Endothelial cell of umbilical vein (primary cell): ENCODE data around the gene CDC45. TPM values are rescaled to one million over a fixed set of nuclear protein-coding genes. Genes with fewer than 3 reads are reported as not detected.

ENCODE experiments used
- BruUV-seq: library from RNA; stranded (reverse); fragments of 400-500 nt; replicated peaks from 2 replicates; lab custom pipeline; 2021; lab: Mats Ljungman, UMichigan
- CTCF ChIA-PET: fragments of 300-600, 350-600 bp; sonication (Branson Sonifier 250); formaldehyde crosslinking; loops from one replicate; lab custom pipeline; 2021; ENCODE audit warnings: antibody characterized with exemption, inconsistent platforms; lab: Charles Lee
- POLR2A ChIA-PET: fragments of 300-600, 350-600 bp; sonication (Branson Sonifier 250); formaldehyde crosslinking; loops from one replicate; lab custom pipeline; 2021; ENCODE audit warnings: antibody characterized with exemption, inconsistent platforms; lab: Charles Lee
- DNase-seq: peaks from one replicate; pipeline ENCODE4 v3.0.0-alpha.2; 2011; ENCODE audit warnings: low read depth, low spot score
- FAIRE-seq: peaks from 2 replicates; lab custom pipeline; 2011; peaks lifted over from hg19 to GRCh38; lab: Jason Lieb, UNC
- H2AFZ ChIP-seq: 2 replicates; pipeline ENCODE4 v1.6.0; 2012; ENCODE audit warnings: low read depth, low read length, control low read depth, inconsistent platforms
- H3K27ac ChIP-seq: 2 replicates; pipeline ENCODE4 v1.5.1; 2011; ENCODE audit warnings: low read depth, mild to moderate bottlenecking, control low read depth, low read length, moderate library complexity; ENCODE audit not compliant: insufficient read depth
- H3K27me3 ChIP-seq, 2 experiments: 2 replicates each; pipeline versions ENCODE4 v1.6.0 to v1.6.1; 2011; ENCODE audit warnings: low read length in 2 of 2, mixed read lengths in 1 of 2; ENCODE audit not compliant: control insufficient read depth in 2 of 2, insufficient read depth in 2 of 2
- H3K36me3 ChIP-seq, 2 experiments: 2 replicates in 1 of 2; 3 replicates in 1 of 2; pipeline ENCODE4 v1.5.1; 2011; ENCODE audit warnings: low read length in 2 of 2, mild to moderate bottlenecking in 1 of 2, moderate library complexity in 1 of 2; ENCODE audit not compliant: control insufficient read depth in 2 of 2, insufficient read depth in 2 of 2; ENCODE audit errors: extremely low read depth in 1 of 2
- H3K4me1 ChIP-seq: 3 replicates; pipeline ENCODE4 v1.5.1; 2011; ENCODE audit warnings: mild to moderate bottlenecking, low read length; ENCODE audit not compliant: control insufficient read depth, insufficient read depth; ENCODE audit errors: extremely low read depth
- H3K4me2 ChIP-seq: 2 replicates; pipeline ENCODE4 v1.6.1; 2011; ENCODE audit warnings: low read length, control low read depth, mixed read lengths; ENCODE audit not compliant: insufficient read depth
- H3K4me3 ChIP-seq, 3 experiments: fragments of 200-600 bp in 1 of 3; sonication (generic), shearing (Covaris generic) in 1 of 3; replicated peaks in 1 of 3; 2 replicates each; pipeline ENCODE4 v1.5.1; 2011 to 2016; ENCODE audit warnings: control low read depth in 3 of 3, low read length in 3 of 3, mild to moderate bottlenecking in 2 of 3, inconsistent platforms in 1 of 3, low read depth in 1 of 3, moderate library complexity in 1 of 3; ENCODE audit not compliant: insufficient read depth in 1 of 3
- H3K79me2 ChIP-seq: 2 replicates; pipeline ENCODE4 v1.6.0; 2012; ENCODE audit warnings: low read length, inconsistent platforms; ENCODE audit not compliant: control insufficient read depth, insufficient read depth
- H3K9ac ChIP-seq: replicated peaks from 2 replicates; pipeline ENCODE3; 2011; ENCODE audit warnings: low read length, control low read depth; ENCODE audit not compliant: insufficient read depth; ENCODE audit errors: extremely low read depth
- H3K9me1 ChIP-seq: replicated peaks from 3 replicates; pipeline ENCODE4 v1.6.0; 2011; ENCODE audit warnings: mild to moderate bottlenecking, low read length; ENCODE audit not compliant: control insufficient read depth, insufficient read depth; ENCODE audit errors: extremely low read depth
- H3K9me3 ChIP-seq: replicated peaks from 2 replicates; pipeline ENCODE4 v1.5.1; 2012; ENCODE audit warnings: low read length, inconsistent platforms; ENCODE audit not compliant: control insufficient read depth, insufficient read depth
- H4K20me1 ChIP-seq: replicated peaks from 2 replicates; pipeline ENCODE3; 2011; ENCODE audit warnings: mild to moderate bottlenecking, low read length; ENCODE audit not compliant: control insufficient read depth, insufficient read depth; ENCODE audit errors: extremely low read depth
- EZH2 ChIP-seq: IDR thresholded peaks from 2 replicates; pipeline ENCODE4 v1.6.1; 2012; ENCODE audit warnings: borderline replicate concordance, low read depth, mild to moderate bottlenecking, moderate library complexity, low read length, inconsistent platforms; ENCODE audit not compliant: severe bottlenecking
- FOS ChIP-seq: IDR thresholded peaks from 2 replicates; pipeline ENCODE4 v1.6.1; 2011; ENCODE audit warnings: mild to moderate bottlenecking, low read length, moderate library complexity, borderline replicate concordance; ENCODE audit not compliant: insufficient read depth
- GATA2 ChIP-seq: IDR thresholded peaks from 2 replicates; pipeline ENCODE4 v1.7.0; 2011; ENCODE audit warnings: low read depth, mild to moderate bottlenecking, moderate library complexity, mixed read lengths, low read length; ENCODE audit not compliant: insufficient read length, insufficient read depth
- MYC ChIP-seq: IDR thresholded peaks from one replicate; pipeline ENCODE4 v1.6.1; 2011; ENCODE audit warnings: mild to moderate bottlenecking, low read depth, low read length
- POLR2A ChIP-seq: IDR thresholded peaks from 2 replicates; pipeline ENCODE4 v1.6.1; 2012; ENCODE audit warnings: low read depth, mild to moderate bottlenecking, control low read depth, low read length
- POLR2AphosphoS5 ChIP-seq: IDR thresholded peaks from 2 replicates; pipeline ENCODE4 v1.6.1; 2012; ENCODE audit warnings: low read depth, mild to moderate bottlenecking, control low read depth, low read length, moderate library complexity; ENCODE audit not compliant: insufficient read depth
- dilution Hi-C: fragments of 300-500 bp; cut with MboI; formaldehyde crosslinking; loops from one replicate; pipeline ENCODE4 v1.15.0; 2019; ENCODE audit warnings: low sequenced_read_pairs; ENCODE audit not compliant: extremely low pct_ligation_motif_present
- intact Hi-C: fragments of 100-400 bp; cut with micrococcal nuclease; formaldehyde crosslinking; loops from one replicate; pipeline ENCODE4 v1.10.0; 2022
- polyA plus RNA-seq, 4 experiments: library from polyadenylated mRNA; depleted of rRNA in 3 of 4; stranded (reverse) in 3 of 4; unstranded in 1 of 4; fragments of >200 nt; gene quantifications; 2 replicates each; pipeline versions ENCODE4 v1.2.1 to v1.2.3, GENCODE V29; 2011 to 2012; ENCODE audit warnings: missing spikeins in 1 of 4
- total RNA-seq: library from RNA; stranded (reverse); gene quantifications from 2 replicates; pipeline ENCODE4 v1.2.3, GENCODE V29; 2021
- TF ChIP-seq, protein P1 (sequence below), 2 donors: IDR thresholded peaks; 1 replicate in 1 of 2; 2 replicates in 1 of 2; pipeline ENCODE4 v1.5.1; 2011; ENCODE audit warnings: low read length in 2 of 2, mild to moderate bottlenecking in 2 of 2, moderate library complexity in 2 of 2, control low read depth in 1 of 2, inconsistent platforms in 1 of 2, low read depth in 1 of 2; ENCODE audit not compliant: insufficient read depth in 1 of 2; ENCODE audit errors: extremely low read depth in 1 of 2

CDC45 gene
- total and polyA plus RNA-seq, 2 donors (not counting 3 experiments of a cell fraction or from before 2014, with no cell fraction given): 36.6 to 40.6 TPM

DNA sequence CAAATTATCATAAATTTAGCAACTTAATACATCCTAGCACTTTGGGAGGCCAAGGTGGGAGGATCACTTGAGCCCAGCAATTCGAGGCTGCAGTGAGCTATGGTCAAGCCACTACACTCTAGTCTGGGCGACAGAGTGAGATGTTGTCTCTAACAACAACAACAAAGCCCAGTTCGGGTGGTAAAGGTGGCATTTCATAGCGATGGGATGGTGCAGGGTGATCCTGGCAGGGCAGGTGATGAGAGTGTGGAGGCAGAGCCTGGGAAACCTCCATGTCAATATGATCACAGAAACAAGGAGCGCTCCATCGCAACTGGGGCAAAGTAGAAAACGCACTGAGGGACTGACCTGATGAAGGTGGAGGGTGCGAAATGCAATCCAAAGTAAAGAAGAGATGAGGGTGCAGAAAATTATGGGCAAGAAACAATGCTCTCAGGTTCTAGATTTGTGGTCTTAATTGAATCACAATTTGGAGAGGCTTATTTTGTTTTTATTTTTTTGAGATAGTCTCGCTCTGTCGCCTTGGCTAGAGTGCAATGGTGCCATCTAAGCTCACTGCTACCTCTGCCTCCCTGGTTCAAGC is 77.3 kb downstream of the CDC45 start:
- Histone ChIP-seq H3K4me3 (no peak overlapping the region), H3K79me2 (no peaks in the 10 kb centered on the region), H3K36me3 (no peaks in the 10 kb centered on the region), H3K9me3 (no peaks in the 10 kb centered on the region), H2AFZ (no peak overlapping the region), H4K20me1 (no peaks in the 10 kb centered on the region), H3K27ac (no peak overlapping the region), H3K4me2 (no peak overlapping the region), H3K4me1 (peaks cover 7% of the 10 kb centered on the region), H3K27me3 (no peaks in the 10 kb centered on the region), H3K9ac (no peak overlapping the region), H3K9me1 (no peaks in the 10 kb centered on the region)
- ChIA-PET POLR2A (no interaction called here), CTCF (no interaction called here)
- TF ChIP-seq POLR2A (no peak), GATA2 (no peak)
- FAIRE-seq (no peak), DNase-seq (no peak)
- dilution Hi-C loops (no loop called here), intact Hi-C loops (no loop called here)
- no TSS peak for BruUV-seq

DNA sequence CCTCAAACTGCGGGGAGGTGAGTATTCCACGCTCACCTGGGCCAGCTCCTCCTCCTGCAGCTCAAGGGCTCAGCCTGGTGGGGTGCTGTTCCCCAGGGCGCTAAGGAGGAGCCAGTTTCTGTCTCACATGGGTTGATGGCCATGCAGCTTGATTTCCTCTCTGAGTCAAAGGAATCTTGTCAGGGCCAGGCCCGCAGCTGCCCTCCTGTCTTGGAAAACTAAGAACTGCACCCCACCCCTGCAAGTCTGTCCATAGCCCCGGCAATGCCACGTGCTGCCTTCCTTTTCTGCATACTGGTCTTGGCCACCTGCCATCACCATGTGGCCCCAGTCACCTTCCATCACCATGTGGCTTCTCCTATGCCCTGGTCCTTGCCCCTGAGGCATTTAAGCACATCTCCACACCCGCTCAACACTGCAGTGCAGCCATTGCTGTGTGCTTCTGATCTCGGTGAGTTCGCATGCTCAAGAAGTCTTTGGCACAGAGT is 79.6 kb downstream of the CDC45 start:
- BruUV-seq: no TSS peak
- Histone ChIP-seq H3K4me1 (peaks cover 7% of the 10 kb centered on the region), H3K9ac (no peak overlapping the region), H3K27ac (no peak overlapping the region), H3K79me2 (no peaks in the 10 kb centered on the region), H3K27me3 (no peaks in the 10 kb centered on the region), H3K4me2 (no peak overlapping the region), H4K20me1 (no peaks in the 10 kb centered on the region), H3K36me3 (no peaks in the 10 kb centered on the region), H3K4me3 (no peak overlapping the region), H2AFZ (no peak overlapping the region), H3K9me3 (no peaks in the 10 kb centered on the region), H3K9me1 (no peaks in the 10 kb centered on the region)
- no peak for DNase-seq
- no peak for FAIRE-seq
- POLR2A ChIA-PET: no interaction called here
- TF ChIP-seq, protein P1, sequence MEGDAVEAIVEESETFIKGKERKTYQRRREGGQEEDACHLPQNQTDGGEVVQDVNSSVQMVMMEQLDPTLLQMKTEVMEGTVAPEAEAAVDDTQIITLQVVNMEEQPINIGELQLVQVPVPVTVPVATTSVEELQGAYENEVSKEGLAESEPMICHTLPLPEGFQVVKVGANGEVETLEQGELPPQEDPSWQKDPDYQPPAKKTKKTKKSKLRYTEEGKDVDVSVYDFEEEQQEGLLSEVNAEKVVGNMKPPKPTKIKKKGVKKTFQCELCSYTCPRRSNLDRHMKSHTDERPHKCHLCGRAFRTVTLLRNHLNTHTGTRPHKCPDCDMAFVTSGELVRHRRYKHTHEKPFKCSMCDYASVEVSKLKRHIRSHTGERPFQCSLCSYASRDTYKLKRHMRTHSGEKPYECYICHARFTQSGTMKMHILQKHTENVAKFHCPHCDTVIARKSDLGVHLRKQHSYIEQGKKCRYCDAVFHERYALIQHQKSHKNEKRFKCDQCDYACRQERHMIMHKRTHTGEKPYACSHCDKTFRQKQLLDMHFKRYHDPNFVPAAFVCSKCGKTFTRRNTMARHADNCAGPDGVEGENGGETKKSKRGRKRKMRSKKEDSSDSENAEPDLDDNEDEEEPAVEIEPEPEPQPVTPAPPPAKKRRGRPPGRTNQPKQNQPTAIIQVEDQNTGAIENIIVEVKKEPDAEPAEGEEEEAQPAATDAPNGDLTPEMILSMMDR (IDR thresholded peaks at IDR 0.05; ENCODE audit: extremely low read depth in 1 of 2, insufficient read depth in 1 of 2, low read depth in 1 of 2, low read length in 2 of 2): no peak
- TF ChIP-seq FOS (no peak), POLR2AphosphoS5 (no peak), MYC (no peak), EZH2 (no peak)
- intact Hi-C loops (no loop called here), dilution Hi-C loops (no loop called here)
- CTCF ChIA-PET: interaction anchor here (0.6 to 3.1 kb wide), 4 partner anchors 19 to 118 kb away, joined by 3 to 8 read pairs (median 3); partner anchors contain the start of gene CDC45
